Aortic smooth muscle cell (primary cell): ENCODE data around the gene OR5H15. TPM values are rescaled to one million over a fixed set of nuclear protein-coding genes. Genes with fewer than 3 reads are reported as not detected.

Experiments used
- total RNA-seq: library from RNA; depleted of rRNA; stranded (reverse); fragments of >200 nt; gene quantifications from 2 replicates; pipeline ENCODE4 v1.2.3, GENCODE V29; 2014

The OR5H15 gene
- total RNA-seq: not detected in 2 replicates

GRCh38 chr3:98166396-98166795 lies at the start of gene OR5H15:
TSS of gene OR5H15 (plus strand) at chr3:98166696. CDS start at chr3:98168700, 2,004 bp downstream.

GRCh38 chr3:98130421-98130820 lies 36.1 kb upstream of the OR5H15 start, which contains the start of gene OR5H1:
TSS of gene OR5H1 (plus strand) at chr3:98130721. CDS start at chr3:98132698, 1,977 bp downstream.

GRCh38 chr3:98147179-98147578 lies 19.3 kb upstream of the OR5H15 start, which contains the start of gene OR5H14:
TSS of gene OR5H14 (plus strand) at chr3:98147479. CDS start at chr3:98149386, 1,907 bp downstream.

Other genes starting within 250 kb of the OR5H15 start
- 24.9 and 31.2 TPM in 2 replicates for gene RIOX2, start 194.3 kb upstream of the OR5H15 start, total RNA-seq
- not detected in 2 replicates for gene GABRR3, start 131.4 kb upstream of the OR5H15 start, total RNA-seq
- not detected in 2 replicates for gene OR5AC2, start 79.5 kb upstream of the OR5H15 start, total RNA-seq
- not detected in 2 replicates for gene OR5H1, start 36.0 kb upstream of the OR5H15 start, total RNA-seq
- gene OR5H14, start 19.2 kb upstream of the OR5H15 start, total RNA-seq: not detected in 2 replicates
- not detected in 2 replicates for gene OR5H6, start 97.5 kb downstream of the OR5H15 start, total RNA-seq
- gene OR5H2, start 115.8 kb downstream of the OR5H15 start, total RNA-seq: not detected in 2 replicates
- not detected in 2 replicates for gene OR5K4, start 187.2 kb downstream of the OR5H15 start, total RNA-seq
- not detected in 2 replicates for gene OR5K3, start 224.0 kb downstream of the OR5H15 start, total RNA-seq